Panc1 (cell line): ENCODE results near the gene CERKL.

Experiments used
- POLR2AphosphoS5 ChIP-seq: IDR thresholded peaks from 2 replicates; pipeline ENCODE4 v1.6.1; 2012; ENCODE audit warnings: mild to moderate bottlenecking, low read depth, low read length, moderate library complexity
- SIN3A ChIP-seq: IDR thresholded peaks from 2 replicates; pipeline ENCODE4 v1.6.1; 2012; ENCODE audit warnings: low read depth, mild to moderate bottlenecking, low read length, moderate library complexity, borderline replicate concordance; ENCODE audit not compliant: insufficient read depth
- TCF7L2 ChIP-seq: IDR thresholded peaks from 2 replicates; pipeline ENCODE4 v1.6.1; 2011; ENCODE audit warnings: mild to moderate bottlenecking, low read depth, low read length, inconsistent platforms
- TF ChIP-seq, protein P1 (sequence below): fragments of 450-650 bp; IDR thresholded peaks from 2 replicates; pipeline ENCODE4 v1.5.1; 2017; ENCODE audit warnings: mild to moderate bottlenecking
- TF ChIP-seq, protein P2 (sequence below), 2 experiments: IDR thresholded peaks; 2 replicates each; pipeline ENCODE4 v1.6.1; 2011 to 2012; ENCODE audit warnings: low read depth in 2 of 2, control low read depth in 1 of 2, low read length in 1 of 2, mild to moderate bottlenecking in 1 of 2, moderate library complexity in 1 of 2; ENCODE audit not compliant: insufficient read depth in 1 of 2

DNA sequence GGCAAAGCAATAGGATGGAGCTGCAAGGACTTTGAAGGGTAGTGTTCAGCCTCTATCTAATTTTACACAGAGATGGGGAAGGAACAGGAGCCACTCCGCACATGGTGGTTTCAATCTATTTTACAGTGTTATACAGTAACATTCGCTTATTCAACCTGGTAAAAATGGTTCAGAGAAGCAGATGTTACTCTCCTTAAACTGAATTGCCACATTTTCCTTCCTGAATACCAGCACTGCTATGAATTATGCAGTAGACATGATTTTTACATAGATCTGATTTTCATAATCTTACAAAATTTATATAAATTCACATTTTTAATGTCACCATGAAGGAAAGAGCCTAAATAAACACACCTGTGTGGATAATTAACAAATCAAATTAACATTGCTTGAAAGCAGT lies 114.7 kb downstream of the CERKL start:
- TF ChIP-seq, protein P1, sequence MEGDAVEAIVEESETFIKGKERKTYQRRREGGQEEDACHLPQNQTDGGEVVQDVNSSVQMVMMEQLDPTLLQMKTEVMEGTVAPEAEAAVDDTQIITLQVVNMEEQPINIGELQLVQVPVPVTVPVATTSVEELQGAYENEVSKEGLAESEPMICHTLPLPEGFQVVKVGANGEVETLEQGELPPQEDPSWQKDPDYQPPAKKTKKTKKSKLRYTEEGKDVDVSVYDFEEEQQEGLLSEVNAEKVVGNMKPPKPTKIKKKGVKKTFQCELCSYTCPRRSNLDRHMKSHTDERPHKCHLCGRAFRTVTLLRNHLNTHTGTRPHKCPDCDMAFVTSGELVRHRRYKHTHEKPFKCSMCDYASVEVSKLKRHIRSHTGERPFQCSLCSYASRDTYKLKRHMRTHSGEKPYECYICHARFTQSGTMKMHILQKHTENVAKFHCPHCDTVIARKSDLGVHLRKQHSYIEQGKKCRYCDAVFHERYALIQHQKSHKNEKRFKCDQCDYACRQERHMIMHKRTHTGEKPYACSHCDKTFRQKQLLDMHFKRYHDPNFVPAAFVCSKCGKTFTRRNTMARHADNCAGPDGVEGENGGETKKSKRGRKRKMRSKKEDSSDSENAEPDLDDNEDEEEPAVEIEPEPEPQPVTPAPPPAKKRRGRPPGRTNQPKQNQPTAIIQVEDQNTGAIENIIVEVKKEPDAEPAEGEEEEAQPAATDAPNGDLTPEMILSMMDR: no peak
- TF ChIP-seq POLR2AphosphoS5 (no peak), TCF7L2 (no peak), SIN3A (no peak)
- TF ChIP-seq, protein P2, sequence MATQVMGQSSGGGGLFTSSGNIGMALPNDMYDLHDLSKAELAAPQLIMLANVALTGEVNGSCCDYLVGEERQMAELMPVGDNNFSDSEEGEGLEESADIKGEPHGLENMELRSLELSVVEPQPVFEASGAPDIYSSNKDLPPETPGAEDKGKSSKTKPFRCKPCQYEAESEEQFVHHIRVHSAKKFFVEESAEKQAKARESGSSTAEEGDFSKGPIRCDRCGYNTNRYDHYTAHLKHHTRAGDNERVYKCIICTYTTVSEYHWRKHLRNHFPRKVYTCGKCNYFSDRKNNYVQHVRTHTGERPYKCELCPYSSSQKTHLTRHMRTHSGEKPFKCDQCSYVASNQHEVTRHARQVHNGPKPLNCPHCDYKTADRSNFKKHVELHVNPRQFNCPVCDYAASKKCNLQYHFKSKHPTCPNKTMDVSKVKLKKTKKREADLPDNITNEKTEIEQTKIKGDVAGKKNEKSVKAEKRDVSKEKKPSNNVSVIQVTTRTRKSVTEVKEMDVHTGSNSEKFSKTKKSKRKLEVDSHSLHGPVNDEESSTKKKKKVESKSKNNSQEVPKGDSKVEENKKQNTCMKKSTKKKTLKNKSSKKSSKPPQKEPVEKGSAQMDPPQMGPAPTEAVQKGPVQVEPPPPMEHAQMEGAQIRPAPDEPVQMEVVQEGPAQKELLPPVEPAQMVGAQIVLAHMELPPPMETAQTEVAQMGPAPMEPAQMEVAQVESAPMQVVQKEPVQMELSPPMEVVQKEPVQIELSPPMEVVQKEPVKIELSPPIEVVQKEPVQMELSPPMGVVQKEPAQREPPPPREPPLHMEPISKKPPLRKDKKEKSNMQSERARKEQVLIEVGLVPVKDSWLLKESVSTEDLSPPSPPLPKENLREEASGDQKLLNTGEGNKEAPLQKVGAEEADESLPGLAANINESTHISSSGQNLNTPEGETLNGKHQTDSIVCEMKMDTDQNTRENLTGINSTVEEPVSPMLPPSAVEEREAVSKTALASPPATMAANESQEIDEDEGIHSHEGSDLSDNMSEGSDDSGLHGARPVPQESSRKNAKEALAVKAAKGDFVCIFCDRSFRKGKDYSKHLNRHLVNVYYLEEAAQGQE (IDR thresholded peaks at IDR 0.05; ENCODE audit: insufficient read depth in 1 of 2, low read depth in 2 of 2, low read length in 1 of 2): no peak
